ENCODE data around the gene MYLIP. TPM values are rescaled to one million over a fixed set of nuclear protein-coding genes. Genes with fewer than 3 reads are reported as not detected.

MYLIP gene
- total and polyA plus RNA-seq, 2 of the 13 experiments (the other 11 are each of a cell fraction or from before 2014, with no cell fraction given) = 3.4 to 10.8 TPM

GRCh38 chr6:16177881-16178280, 49.0 kb downstream of the MYLIP start:
- FAIRE-seq = no peak
- no peak for DNase-seq (ENCODE audit: low spot score)
- Histone ChIP-seq H3K79me2 (ENCODE audit: insufficient read depth, low read length) (no peaks in the 10 kb centered on the region), H3K36me3 (replicated peaks in 1 of 2; ENCODE audit: control insufficient read depth in 1 of 2, insufficient read depth in 2 of 2, low read length in 2 of 2) (no peaks in the 10 kb centered on the region), H3K27me3 (ENCODE audit: control insufficient read depth in 1 of 2, insufficient read depth in 2 of 2, low read length in 2 of 2) (no peaks in the 10 kb centered on the region; a peak in 1 of 5 replicates), H2AFZ (ENCODE audit: low read length) (no peak overlapping the region), H3K4me1 (ENCODE audit: insufficient read depth, low read length) (peaks cover 6% of the 10 kb centered on the region; the same call in 1 of the 2 replicates), H3K4me2 (ENCODE audit: low read depth, low read length) (no peak overlapping the region), H3K4me3 (replicated peaks in 1 of 3; ENCODE audit: insufficient read depth in 1 of 3, low read depth in 2 of 3, low read length in 3 of 3) (no peak overlapping the region), H3K9me3 (ENCODE audit: low read length) (no peaks in the 10 kb centered on the region), H3K27ac (ENCODE audit: extremely low read length, insufficient read depth, low read length) (no peak overlapping the region), H4K20me1 (ENCODE audit: insufficient read depth, low read length) (no peaks in the 10 kb centered on the region), H3K9ac (ENCODE audit: insufficient read depth, low read depth, low read length) (no peak overlapping the region)
- TF ChIP-seq ZNF704 (CRISPR knock-in tag; IDR thresholded peaks at IDR 0.05; ENCODE audit: borderline replicate concordance) = no peak
- no peak for TF ChIP-seq ZC3H13 (CRISPR knock-in tag; IDR thresholded peaks at IDR 0.05)
- TF ChIP-seq HDAC1 (CRISPR knock-in tag; IDR thresholded peaks at IDR 0.05) = no peak
- no peak for TF ChIP-seq RNF2 (conservative IDR thresholded peaks at IDR 0.05; ENCODE audit: low read depth)
- TF ChIP-seq EP300 (IDR thresholded peaks at IDR 0.05; ENCODE audit: low read depth in 2 of 2, low read length in 2 of 2) = no peak
- no peak for TF ChIP-seq EP300 (CRISPR knock-in tag; IDR thresholded peaks at IDR 0.05; ENCODE audit: borderline replicate concordance)
- TF ChIP-seq RARA (CRISPR knock-in tag; IDR thresholded peaks at IDR 0.05) = no peak
- no peak for TF ChIP-seq MXD4 (CRISPR knock-in tag; IDR thresholded peaks at IDR 0.05)
- TF ChIP-seq ZNF34 (CRISPR knock-in tag; IDR thresholded peaks at IDR 0.05; ENCODE audit: borderline replicate concordance) = no peak
- TF ChIP-seq MED13 (CRISPR knock-in tag; IDR thresholded peaks at IDR 0.05) = no peak
- no peak for TF ChIP-seq ZNF660 (CRISPR knock-in tag; IDR thresholded peaks at IDR 0.05; ENCODE audit: borderline replicate concordance, low read depth)
- no peak for TF ChIP-seq ZKSCAN8 (CRISPR knock-in tag; IDR thresholded peaks at IDR 0.05; ENCODE audit: borderline replicate concordance)
- no peak for TF ChIP-seq POLR2AphosphoS2 (IDR thresholded peaks at IDR 0.05; ENCODE audit: low read depth, low read length)
- TF ChIP-seq FOXA3 (CRISPR knock-in tag; IDR thresholded peaks at IDR 0.05) = no peak
- no peak for TF ChIP-seq ZNF639 (CRISPR knock-in tag; conservative IDR thresholded peaks at IDR 0.05)
- no peak for TF ChIP-seq AGO1 (IDR thresholded peaks at IDR 0.05; ENCODE audit: low read depth, low read length, poor library complexity, severe bottlenecking)
- no peak for TF ChIP-seq SP1 (IDR thresholded peaks at IDR 0.05)
- TF ChIP-seq SP1 (CRISPR knock-in tag; IDR thresholded peaks at IDR 0.05) = no peak
- TF ChIP-seq TCF12 (IDR thresholded peaks at IDR 0.05) = no peak
- TF ChIP-seq TCF12 (CRISPR knock-in tag; IDR thresholded peaks at IDR 0.05) = no peak
- no peak for TF ChIP-seq CBX5 (CRISPR knock-in tag; IDR thresholded peaks at IDR 0.05; ENCODE audit: borderline replicate concordance)
- TF ChIP-seq ATF7 (IDR thresholded peaks at IDR 0.05) = no peak
- TF ChIP-seq ATF7 (CRISPR knock-in tag; IDR thresholded peaks at IDR 0.05) = no peak
- TF ChIP-seq MIER2 (CRISPR knock-in tag; IDR thresholded peaks at IDR 0.05) = no peak
- 55% methylated on average over 5 of the region's 5 CpGs for WGBS (ENCODE audit: low lambda C conversion rate)
- in situ Hi-C loops (cut with HindIII; ENCODE audit: extremely low pct_ligation_motif_present, low pct_unique_long_range_greater_than_20kb) (no loop called here), intact Hi-C loops (cut with micrococcal nuclease; ENCODE audit: unreplicated experiment) (no loop called here)
- ATAC-seq = no peak
- ChIA-PET POLR2A (no interaction called here), CTCF (ENCODE audit: low intra/inter-chr PET ratio, low total read pairs) (no interaction called here)
- no TSS peak for BruUV-seq (replicated peaks)
